Measurements from ENCODE around the gene GPD1.

- no peak for TF ChIP-seq EP300 (IDR thresholded peaks at IDR 0.05)
- TF ChIP-seq CTCF (IDR thresholded peaks at IDR 0.05): no peak
- no peak for TF ChIP-seq POLR2A (IDR thresholded peaks at IDR 0.05)
Measured at GRCh38 chr12:50149311-50149710, 45.5 kb downstream of the GPD1 start.

Measured in tibial nerve (tissue), 4 donors.